NCI-H1694 (cell line): ENCODE measurements around the gene CIBAR2.
"Not testable (repeated sequence)": the region's sequence is repeated elsewhere in the genome, so short reads cannot be mapped to it uniquely, and the experiment has no call there.

Source experiments
- DNase-seq: peaks from one replicate; lab custom pipeline; 2025; lab: John Stamatoyannopoulos, UW

Gene CIBAR2

GRCh38 chr16:85128079-85128837, 16.0 kb upstream of the CIBAR2 start:
- no peak for DNase-seq

GRCh38 chr16:85127379-85127723, 15.1 kb upstream of the CIBAR2 start:
- DNase-seq: no peak

GRCh38 chr16:85126705-85127378, 14.6 kb upstream of the CIBAR2 start:
- peak; percentile 88 for DNase-seq

GRCh38 chr16:85126394-85126704, 14.1 kb upstream of the CIBAR2 start:
- DNase-seq: peak; percentile 73

GRCh38 chr16:85125570-85126393, 13.5 kb upstream of the CIBAR2 start:
- no peak for DNase-seq

GRCh38 chr16:85124636-85125346, 12.5 kb upstream of the CIBAR2 start:
- peak; percentile 65 for DNase-seq

GRCh38 chr16:85123891-85124635, 11.8 kb upstream of the CIBAR2 start:
- DNase-seq: no peak

GRCh38 chr16:85123441-85123840, 11.2 kb upstream of the CIBAR2 start:
- not testable (repeated sequence) for DNase-seq

GRCh38 chr16:85120006-85120340, 7.7 kb upstream of the CIBAR2 start:
- DNase-seq: no peak

- DNase-seq: no peak
These were observed 5.1 kb upstream of the CIBAR2 start for GRCh38 chr16:85117418-85117817.

GRCh38 chr16:85114909-85115567, 2.8 kb upstream of the CIBAR2 start:
- peak; percentile 59 for DNase-seq

- DNase-seq: no peak
These were observed 1.6 kb upstream of the CIBAR2 start for GRCh38 chr16:85113913-85114312.

GRCh38 chr16:85113168-85113733, 979 bp upstream of the CIBAR2 start:
- DNase-seq: no peak

- no peak for DNase-seq
These were observed 1.1 kb downstream of the CIBAR2 start for GRCh38 chr16:85111184-85111583.

- DNase-seq: no peak
These were observed 2.2 kb downstream of the CIBAR2 start for GRCh38 chr16:85110105-85110504.

- no peak for DNase-seq
These were observed 4.7 kb downstream of the CIBAR2 start for GRCh38 chr16:85107532-85107931.

- DNase-seq: no peak
These were observed 5.2 kb downstream of the CIBAR2 start for GRCh38 chr16:85107083-85107482.

- DNase-seq: no peak
These were observed 6.8 kb downstream of the CIBAR2 start for GRCh38 chr16:85105475-85105874.

GRCh38 chr16:85104821-85105391, 7.4 kb downstream of the CIBAR2 start:
- no peak for DNase-seq

GRCh38 chr16:85104147-85104546, 8.1 kb downstream of the CIBAR2 start:
- DNase-seq: no peak
